Activated B cell treated with CpG ODN at 0.5 μM for 24 hours (primary cell): ENCODE measurements around the gene RMDN2. TPM values are rescaled to one million over a fixed set of nuclear protein-coding genes. Genes with fewer than 3 reads are reported as not detected.

Source experiments
- ATAC-seq: fragments of 200-7000 bp; cut with Tn5 transposase; one replicate; pipeline ENCODE4 v1.10.0; 2021; ENCODE audit warnings: low read depth, mild to moderate bottlenecking, moderate library complexity
- CTCF ChIA-PET: fragments of 350-600 bp; sonication (Branson Sonifier 250); formaldehyde crosslinking; loops from one replicate; lab custom pipeline; 2021; ENCODE audit warnings: antibody characterized with exemption; lab: Charles Lee
- POLR2A ChIA-PET: fragments of 350-600 bp; sonication (Branson Sonifier 250); formaldehyde crosslinking; loops from one replicate; lab custom pipeline; 2021; ENCODE audit warnings: antibody characterized with exemption; lab: Charles Lee
- DNase-seq: peaks from one replicate; pipeline ENCODE4 v3.0.0; 2022
- H3K27ac Mint-ChIP-seq: one replicate; pipeline ENCODE4 v1.8.0; 2020; ENCODE audit warnings: mixed read lengths
- H3K27me3 Mint-ChIP-seq: one replicate; pipeline ENCODE4 v1.8.0; 2021; ENCODE audit warnings: mixed read lengths
- H3K36me3 Mint-ChIP-seq: one replicate; pipeline ENCODE4 v1.8.0; 2021; ENCODE audit warnings: low read depth, mixed read lengths
- H3K4me1 Mint-ChIP-seq: one replicate; pipeline ENCODE4 v1.8.0; 2021; ENCODE audit warnings: mixed read lengths
- H3K4me3 Mint-ChIP-seq: one replicate; pipeline ENCODE4 v1.8.0; 2020; ENCODE audit warnings: mild to moderate bottlenecking, mixed read lengths
- H3K9me3 Mint-ChIP-seq: one replicate; pipeline ENCODE4 v1.8.0; 2020; ENCODE audit warnings: mixed read lengths
- intact Hi-C: fragments of 100-400 bp; cut with micrococcal nuclease; formaldehyde crosslinking; loops from one replicate; pipeline ENCODE4 v1.15.1; 2024
- total RNA-seq: library from RNA; stranded (reverse); gene quantifications from 2 replicates; pipeline ENCODE4 v1.2.3, GENCODE V29; 2022
- TF ChIP-seq, protein P1 (sequence below): fragments of 200-600 bp; IDR thresholded peaks from one replicate; pipeline ENCODE4 v1.8.0; 2022; ENCODE audit warnings: antibody characterized with exemption, mild to moderate bottlenecking

Gene RMDN2
- total RNA-seq, 1 donor from 2014 or later = 7.0 TPM

- ChIA-PET CTCF (no interaction called here), POLR2A (no interaction called here)
- ATAC-seq = no peak
- Mint-ChIP-seq H3K9me3 (no peaks in the 10 kb centered on the region), H3K36me3 (no peaks in the 10 kb centered on the region), H3K4me3 (no peak overlapping the region), H3K27ac (no peak overlapping the region), H3K27me3 (no peaks in the 10 kb centered on the region), H3K4me1 (no peaks in the 10 kb centered on the region)
- TF ChIP-seq, protein P1, sequence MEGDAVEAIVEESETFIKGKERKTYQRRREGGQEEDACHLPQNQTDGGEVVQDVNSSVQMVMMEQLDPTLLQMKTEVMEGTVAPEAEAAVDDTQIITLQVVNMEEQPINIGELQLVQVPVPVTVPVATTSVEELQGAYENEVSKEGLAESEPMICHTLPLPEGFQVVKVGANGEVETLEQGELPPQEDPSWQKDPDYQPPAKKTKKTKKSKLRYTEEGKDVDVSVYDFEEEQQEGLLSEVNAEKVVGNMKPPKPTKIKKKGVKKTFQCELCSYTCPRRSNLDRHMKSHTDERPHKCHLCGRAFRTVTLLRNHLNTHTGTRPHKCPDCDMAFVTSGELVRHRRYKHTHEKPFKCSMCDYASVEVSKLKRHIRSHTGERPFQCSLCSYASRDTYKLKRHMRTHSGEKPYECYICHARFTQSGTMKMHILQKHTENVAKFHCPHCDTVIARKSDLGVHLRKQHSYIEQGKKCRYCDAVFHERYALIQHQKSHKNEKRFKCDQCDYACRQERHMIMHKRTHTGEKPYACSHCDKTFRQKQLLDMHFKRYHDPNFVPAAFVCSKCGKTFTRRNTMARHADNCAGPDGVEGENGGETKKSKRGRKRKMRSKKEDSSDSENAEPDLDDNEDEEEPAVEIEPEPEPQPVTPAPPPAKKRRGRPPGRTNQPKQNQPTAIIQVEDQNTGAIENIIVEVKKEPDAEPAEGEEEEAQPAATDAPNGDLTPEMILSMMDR = no peak
- intact Hi-C loops = no loop called here
- DNase-seq = no peak
Measured at GRCh38 chr2:37912616-37913015, 12.5 kb upstream of the RMDN2 start.

DNA sequence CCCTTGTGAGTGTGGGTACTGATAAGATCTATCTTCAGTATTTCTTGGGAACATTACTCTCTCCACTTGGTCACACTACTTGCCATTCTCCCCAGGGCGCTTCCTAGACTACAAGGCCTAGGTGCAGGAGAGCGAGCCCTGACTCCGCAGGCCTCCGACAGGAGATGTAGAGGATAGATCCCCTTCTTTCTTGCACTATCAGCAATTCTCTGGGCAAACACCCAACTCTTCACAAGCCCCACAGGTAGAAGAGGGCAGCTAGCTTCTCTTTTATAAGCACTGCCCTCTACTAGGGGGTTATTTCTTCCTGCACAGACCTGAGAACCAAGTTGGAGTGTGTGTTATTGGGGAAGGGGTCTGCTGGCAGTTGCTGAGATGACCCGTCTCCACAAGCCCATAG, 10.7 kb upstream of the RMDN2 start:
- Mint-ChIP-seq H3K4me1 (no peaks in the 10 kb centered on the region), H3K36me3 (no peaks in the 10 kb centered on the region), H3K27ac (no peak overlapping the region), H3K9me3 (no peaks in the 10 kb centered on the region), H3K27me3 (peaks cover 3% of the 10 kb centered on the region), H3K4me3 (no peak overlapping the region)
- POLR2A ChIA-PET = no interaction called here
- intact Hi-C loops = no loop called here
- CTCF ChIA-PET = no interaction called here
- TF ChIP-seq, protein P1 = no peak
- DNase-seq (no peak), ATAC-seq (no peak)

GRCh38 chr2:37915773-37916172, 9.3 kb upstream of the RMDN2 start:
- peaks cover 3% of the 10 kb centered on the region for H3K27me3 Mint-ChIP-seq
- ChIA-PET CTCF (no interaction called here), POLR2A (no interaction called here)
- H3K36me3 Mint-ChIP-seq = no peaks in the 10 kb centered on the region
- no peak overlapping the region for H3K4me3 Mint-ChIP-seq
- intact Hi-C loops = no loop called here
- ATAC-seq (no peak), DNase-seq (no peak)
- H3K9me3 Mint-ChIP-seq = no peaks in the 10 kb centered on the region
- no peak overlapping the region for H3K27ac Mint-ChIP-seq
- TF ChIP-seq, protein P1 = no peak
- H3K4me1 Mint-ChIP-seq = no peaks in the 10 kb centered on the region

DNA sequence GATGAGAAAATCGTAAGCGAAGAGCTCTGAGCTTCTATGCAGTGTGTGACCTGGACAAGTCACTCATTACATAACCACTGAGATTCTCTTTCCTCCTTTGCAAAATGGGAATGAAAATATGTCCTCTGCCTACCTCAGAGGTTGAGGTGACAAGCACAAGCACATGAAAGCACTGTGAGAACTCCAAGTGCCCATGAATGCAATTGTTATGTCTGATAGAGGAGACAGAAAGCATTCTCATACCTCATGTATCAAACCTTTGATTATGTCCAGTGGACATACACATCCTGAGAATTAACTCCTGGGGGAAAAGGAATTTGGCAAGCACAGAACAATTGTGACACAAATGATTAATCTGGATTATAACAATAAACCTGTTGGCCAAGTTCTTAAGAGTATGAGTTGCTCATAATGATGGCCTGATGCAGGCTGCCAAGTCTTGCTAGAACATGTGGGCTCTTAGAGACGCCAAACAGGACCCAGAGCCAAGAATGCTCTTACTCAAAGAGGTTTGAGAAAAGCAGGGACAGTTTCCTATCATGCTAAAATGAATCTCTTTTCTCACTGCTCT, 8.5 kb upstream of the RMDN2 start:
- no peaks in the 10 kb centered on the region for H3K9me3 Mint-ChIP-seq
- no peak for DNase-seq
- H3K4me1 Mint-ChIP-seq = no peaks in the 10 kb centered on the region
- H3K4me3 Mint-ChIP-seq = no peak overlapping the region
- TF ChIP-seq, protein P1 = no peak
- ATAC-seq = no peak
- no peak overlapping the region for H3K27ac Mint-ChIP-seq
- peaks cover 3% of the 10 kb centered on the region for H3K27me3 Mint-ChIP-seq
- CTCF ChIA-PET = no interaction called here
- intact Hi-C loops = no loop called here
- no peaks in the 10 kb centered on the region for H3K36me3 Mint-ChIP-seq
- POLR2A ChIA-PET = no interaction called here

DNA sequence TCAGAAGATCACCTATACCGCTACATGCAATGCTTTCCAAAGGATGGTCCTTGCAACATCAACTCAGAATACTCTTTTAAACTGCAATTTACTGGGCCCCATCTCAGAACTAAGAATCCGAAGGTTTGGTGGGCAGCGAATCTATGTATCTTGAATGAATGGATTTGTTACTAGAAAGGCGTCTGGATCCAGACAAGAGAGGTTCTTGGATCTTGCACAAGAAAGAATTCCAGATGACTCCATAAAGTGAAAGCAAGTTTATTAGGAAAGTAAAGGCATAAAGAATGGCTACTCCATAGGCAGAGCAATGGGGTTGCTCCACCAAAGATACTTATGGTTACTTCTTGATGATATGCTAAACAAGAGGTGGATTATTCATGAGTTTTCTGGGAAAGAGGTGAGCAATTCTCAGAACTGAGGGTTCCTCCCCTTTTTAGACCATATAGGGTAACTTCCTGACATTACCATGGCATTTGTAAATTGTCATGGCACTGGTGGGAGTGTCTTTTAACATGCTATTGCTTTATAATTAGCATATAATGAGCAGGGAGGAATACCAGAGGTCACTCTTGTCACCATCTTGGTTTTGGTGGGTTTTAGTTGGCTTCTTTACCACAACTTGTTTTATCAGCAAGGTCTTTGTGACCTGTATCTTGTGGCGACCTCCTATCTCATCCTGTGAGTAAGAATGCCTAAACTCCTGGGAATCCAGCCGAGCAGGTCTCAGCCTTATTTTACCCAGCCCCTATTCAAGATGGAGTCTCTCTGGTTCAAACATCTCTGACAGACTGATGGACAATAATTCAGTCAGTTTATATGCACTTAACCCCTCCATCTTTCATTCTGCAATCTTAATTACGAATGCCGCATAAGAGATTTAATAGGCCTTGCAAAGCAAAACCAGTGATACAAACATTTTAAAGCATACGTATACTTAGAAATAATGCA, 7.5 kb upstream of the RMDN2 start:
- no peak for DNase-seq
- no peaks in the 10 kb centered on the region for H3K4me1 Mint-ChIP-seq
- H3K27ac Mint-ChIP-seq = no peak overlapping the region
- ChIA-PET CTCF (no interaction called here), POLR2A (no interaction called here)
- TF ChIP-seq, protein P1 = no peak
- no peaks in the 10 kb centered on the region for H3K36me3 Mint-ChIP-seq
- H3K9me3 Mint-ChIP-seq = no peaks in the 10 kb centered on the region
- peaks cover 3% of the 10 kb centered on the region for H3K27me3 Mint-ChIP-seq
- intact Hi-C loops = no loop called here
- no peak overlapping the region for H3K4me3 Mint-ChIP-seq
- ATAC-seq = no peak
